HepG2 (cell line): ENCODE data around the gene TMEM39A. TPM values are rescaled to one million over a fixed set of nuclear protein-coding genes. Genes with fewer than 3 reads are reported as not detected.

ENCODE experiments used
- AFF4 ChIP-seq: sonication (generic); formaldehyde crosslinking; IDR thresholded peaks from 2 replicates; pipeline ENCODE4 v1.4.0; 2020; ENCODE audit warnings: missing genetic modification reagents
- ATM ChIP-seq: fragments of 450-650 bp; IDR thresholded peaks from 2 replicates; pipeline ENCODE4 v1.7.1; 2017; ENCODE audit warnings: mild to moderate bottlenecking, borderline replicate concordance
- DDIT3 ChIP-seq: sonication (generic); formaldehyde crosslinking; IDR thresholded peaks from 2 replicates; pipeline ENCODE4 v1.4.0; 2020; ENCODE audit warnings: mild to moderate bottlenecking, missing genetic modification reagents
- EHMT2 ChIP-seq: fragments of 200-600 bp; sonication (generic); IDR thresholded peaks from 2 replicates; pipeline ENCODE4 v1.7.0; 2017; ENCODE audit warnings: antibody characterized with exemption, low read depth, low read length, borderline replicate concordance
- FLYWCH1 ChIP-seq: sonication (generic); formaldehyde crosslinking; IDR thresholded peaks from 2 replicates; pipeline ENCODE4 v1.8.1; 2023; ENCODE audit warnings: mild to moderate bottlenecking, missing genetic modification reagents
- HNRNPUL1 ChIP-seq: fragments of 200-400 bp; formaldehyde crosslinking; IDR thresholded peaks from 2 replicates; pipeline ENCODE4 v1.6.1; 2017; ENCODE audit warnings: low read depth, mild to moderate bottlenecking, low read length, moderate library complexity
- IRF1 ChIP-seq: sonication (generic); formaldehyde crosslinking; IDR thresholded peaks from 2 replicates; pipeline ENCODE4 v1.4.0; 2020; ENCODE audit warnings: low read depth, mild to moderate bottlenecking, missing genetic modification reagents
- PRPF4 ChIP-seq: fragments of 200-400 bp; formaldehyde crosslinking; IDR thresholded peaks from 2 replicates; pipeline ENCODE4 v1.6.1; 2016; ENCODE audit warnings: low read length, low read depth; ENCODE audit not compliant: poor library complexity, severe bottlenecking
- RBM22 ChIP-seq: fragments of 200-400 bp; formaldehyde crosslinking; optimal IDR thresholded peaks from 2 replicates; pipeline ENCODE3; 2017; ENCODE audit warnings: mild to moderate bottlenecking, low read length, moderate library complexity
- SNAI1 ChIP-seq: sonication (generic); formaldehyde crosslinking; IDR thresholded peaks from 2 replicates; pipeline ENCODE4 v1.5.0; 2020; ENCODE audit warnings: mild to moderate bottlenecking, missing genetic modification reagents, borderline replicate concordance
- SP2 ChIP-seq: sonication (generic); formaldehyde crosslinking; IDR thresholded peaks from 2 replicates; pipeline ENCODE4 v1.5.1; 2020; ENCODE audit warnings: mild to moderate bottlenecking, missing genetic modification reagents
- TBX3 ChIP-seq: fragments of 450-650 bp; IDR thresholded peaks from 2 replicates; pipeline ENCODE4 v1.6.1; 2017; ENCODE audit warnings: antibody characterized with exemption, mild to moderate bottlenecking, inconsistent platforms, borderline replicate concordance
- ZBTB1 ChIP-seq: sonication (generic); formaldehyde crosslinking; IDR thresholded peaks from 2 replicates; pipeline ENCODE4 v1.4.0; 2020; ENCODE audit warnings: missing genetic modification reagents, borderline replicate concordance
- ZNF530 ChIP-seq: sonication (generic); formaldehyde crosslinking; IDR thresholded peaks from 2 replicates; pipeline ENCODE4 v1.5.0; 2020; ENCODE audit warnings: low read depth, mild to moderate bottlenecking, missing genetic modification reagents
- ZNF558 ChIP-seq: sonication (generic); formaldehyde crosslinking; IDR thresholded peaks from 2 replicates; pipeline ENCODE4 v1.9.0; 2022; ENCODE audit warnings: mild to moderate bottlenecking, missing genetic modification reagents, borderline replicate concordance
- ZNF572 ChIP-seq: sonication (generic); formaldehyde crosslinking; IDR thresholded peaks from 2 replicates; pipeline ENCODE4 v1.5.1; 2020; ENCODE audit warnings: mild to moderate bottlenecking, missing genetic modification reagents
- ZNF609 ChIP-seq: sonication (generic); formaldehyde crosslinking; IDR thresholded peaks from 2 replicates; pipeline ENCODE4 v1.4.0; 2020; ENCODE audit warnings: mild to moderate bottlenecking, missing genetic modification reagents, borderline replicate concordance
- ZNF790 ChIP-seq: sonication (generic); formaldehyde crosslinking; IDR thresholded peaks from 2 replicates; pipeline ENCODE4 v1.8.0; 2022; ENCODE audit warnings: missing genetic modification reagents, mild to moderate bottlenecking, borderline replicate concordance
- polyA plus RNA-seq, 8 experiments: library from polyadenylated mRNA; depleted of rRNA in 3 of 8; stranded (reverse) in 7 of 8; unstranded in 1 of 8; fragments of >200 nt; fragmentation: Illumina TruSeq in 4 of 8; extraction: Trizol in 4 of 8; gene quantifications; 2 replicates each; pipeline versions ENCODE4 v1.2.1 to v1.2.3, GENCODE V29; 2011 to 2016; ENCODE audit warnings: low read depth in 4 of 8, missing spikeins in 1 of 8, mixed read lengths in 1 of 8; ENCODE audit not compliant: insufficient read depth in 1 of 8
- total RNA-seq, 5 experiments: library from RNA; depleted of rRNA; stranded (reverse); fragments of >200 nt; fragmentation: Illumina TruSeq; extraction: Trizol; gene quantifications; 2 replicates each; pipeline ENCODE4 v1.2.3, GENCODE V29; 2016; ENCODE audit warnings: low read depth in 1 of 5

TMEM39A gene
- total and polyA plus RNA-seq, 2 of the 13 experiments (the other 11 are each of a cell fraction or from before 2014, with no cell fraction given): 55.8 to 64.9 TPM

- no peak for TF ChIP-seq AFF4 (CRISPR knock-in tag)
- no peak for TF ChIP-seq RBM22
- no peak for TF ChIP-seq EHMT2
- peak; percentile 58 for TF ChIP-seq ZNF609 (CRISPR knock-in tag)
- peak; percentile 79; the same call in 1 of the 2 replicates for TF ChIP-seq ZNF558 (CRISPR knock-in tag)
- no peak for TF ChIP-seq ZBTB1 (CRISPR knock-in tag)
- peak; percentile 88 for TF ChIP-seq SP2 (CRISPR knock-in tag)
- no peak for TF ChIP-seq FLYWCH1 (CRISPR knock-in tag)
- peak; percentile 57; the same call in 1 of the 2 replicates for TF ChIP-seq SNAI1
- TF ChIP-seq PRPF4: no peak
- TF ChIP-seq TBX3: peak; percentile 76
- no peak for TF ChIP-seq DDIT3
- no peak for TF ChIP-seq IRF1 (CRISPR knock-in tag)
- no peak for TF ChIP-seq ZNF790 (CRISPR knock-in tag)
- no peak for TF ChIP-seq ATM
- no peak for TF ChIP-seq HNRNPUL1
- no peak for TF ChIP-seq ZNF572 (CRISPR knock-in tag)
- 0 out of 2 replicates have a peak, but pooled peaks have one; percentile 63 for TF ChIP-seq ZNF530 (CRISPR knock-in tag)
Measured at GRCh38 chr3:119498186-119499011, 35.0 kb upstream of the TMEM39A start, which contains the start of gene TIMMDC1 (continued).
